Activated naive CD4-positive, alpha-beta T cell treated with anti-CD3 and anti-CD28 coated beads, Interleukin-2, amount 10 ng/mL, durations not matched to agents 7 days and 5 days (primary cell): ENCODE results near the gene MSRB2.

ENCODE experiments used
- CTCF ChIA-PET: fragments of 350-600 bp; sonication (Branson Sonifier 250); formaldehyde crosslinking; loops from one replicate; lab custom pipeline; 2021; ENCODE audit warnings: antibody characterized with exemption; lab: Charles Lee
- DNase-seq: peaks from one replicate; pipeline ENCODE4 v3.0.0-alpha.2; 2020
- H3K27ac Mint-ChIP-seq: one replicate; pipeline ENCODE4 v1.8.0; 2021; ENCODE audit warnings: mild to moderate bottlenecking, moderate library complexity, mixed read lengths
- H3K27me3 Mint-ChIP-seq: one replicate; pipeline ENCODE4 v1.8.0; 2021; ENCODE audit warnings: mild to moderate bottlenecking, mixed read lengths
- H3K36me3 Mint-ChIP-seq: one replicate; pipeline ENCODE4 v1.8.0; 2021; ENCODE audit warnings: mixed read lengths
- H3K4me1 Mint-ChIP-seq: one replicate; pipeline ENCODE4 v1.8.0; 2021; ENCODE audit warnings: mixed read lengths
- H3K4me3 Mint-ChIP-seq: one replicate; pipeline ENCODE4 v1.8.0; 2021; ENCODE audit warnings: mild to moderate bottlenecking, moderate library complexity, mixed read lengths
- H3K9me3 Mint-ChIP-seq: one replicate; pipeline ENCODE4 v1.8.0; 2021; ENCODE audit warnings: mixed read lengths

The MSRB2 gene

DNA sequence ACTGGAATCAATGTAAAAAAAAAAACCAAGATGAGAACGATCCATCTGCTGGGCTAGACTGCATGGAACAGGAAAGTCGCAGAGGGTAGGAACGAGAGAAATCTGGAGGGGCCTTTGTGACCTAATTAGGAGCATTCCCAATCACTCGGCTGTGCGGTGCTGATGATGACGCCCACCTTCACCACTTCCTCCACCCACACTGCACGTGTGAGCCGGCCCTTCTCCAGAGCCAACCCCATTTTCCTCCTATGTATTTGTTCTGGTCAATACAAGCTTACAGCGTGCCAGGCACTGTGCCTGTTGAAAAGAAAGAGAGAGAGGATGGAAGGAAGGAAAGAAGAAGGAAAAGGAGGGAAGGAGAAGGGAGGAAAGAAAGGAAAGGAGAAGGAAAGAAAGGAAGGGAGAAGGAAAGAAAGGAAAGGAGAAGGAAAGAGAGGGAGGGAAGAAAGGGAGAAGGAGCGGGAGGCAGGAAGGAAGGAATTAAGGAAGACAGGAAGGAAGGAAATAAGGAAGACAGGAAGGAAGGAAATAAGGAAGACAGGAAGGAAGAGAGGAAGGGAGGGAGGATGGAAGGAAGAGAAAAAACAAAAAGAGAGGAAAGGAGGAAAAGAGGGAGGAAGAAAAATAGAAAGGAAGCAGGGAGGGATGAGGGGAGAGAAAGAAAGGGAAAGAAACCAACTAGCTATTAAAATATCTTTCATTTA lies 61.2 kb downstream of the MSRB2 start:
- Mint-ChIP-seq H3K4me3 (no peak overlapping the region), H3K27me3 (peaks cover 6% of the 10 kb centered on the region), H3K27ac (no peak overlapping the region), H3K4me1 (no peaks in the 10 kb centered on the region), H3K36me3 (no peaks in the 10 kb centered on the region), H3K9me3 (no peaks in the 10 kb centered on the region)
- DNase-seq, result no peak
- CTCF ChIA-PET, result interaction anchor here (1.0 to 5.2 kb wide), 4 partner anchors 22 to 360 kb away, joined by 3 to 49 read pairs (median 10); no protein-coding TSS in a partner anchor

DNA sequence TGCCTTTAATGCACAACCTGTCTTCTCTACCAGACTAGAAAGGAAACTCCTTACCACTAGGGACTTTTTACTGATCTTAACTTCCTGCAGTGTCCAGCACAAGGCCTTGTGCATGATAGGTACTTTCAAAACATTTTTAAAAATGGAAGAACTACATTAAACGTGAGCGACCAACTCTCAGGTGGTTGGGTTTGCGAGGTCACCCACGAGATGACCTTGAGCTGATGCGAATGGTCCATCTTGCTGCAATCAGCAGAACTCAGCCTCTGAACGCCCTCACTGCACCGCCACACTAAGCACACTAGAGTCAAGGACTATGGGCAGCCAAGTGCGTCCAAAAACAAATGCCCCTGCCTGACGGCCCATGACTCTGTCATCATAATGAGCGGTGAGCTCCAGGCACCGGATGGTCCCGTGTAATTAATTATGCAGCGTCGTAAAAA lies 61.9 kb downstream of the MSRB2 start:
- DNase-seq, result no peak
- H3K36me3 Mint-ChIP-seq, result no peaks in the 10 kb centered on the region
- peaks cover 12% of the 10 kb centered on the region for H3K27me3 Mint-ChIP-seq
- no peak overlapping the region for H3K4me3 Mint-ChIP-seq
- no peaks in the 10 kb centered on the region for H3K9me3 Mint-ChIP-seq
- H3K27ac Mint-ChIP-seq, result no peak overlapping the region
- H3K4me1 Mint-ChIP-seq, result no peaks in the 10 kb centered on the region
- CTCF ChIA-PET, result interaction anchor here (0.8 to 5.2 kb wide), 9 partner anchors 12 to 535 kb away, joined by 3 to 49 read pairs (median 5); no protein-coding TSS in a partner anchor

DNA sequence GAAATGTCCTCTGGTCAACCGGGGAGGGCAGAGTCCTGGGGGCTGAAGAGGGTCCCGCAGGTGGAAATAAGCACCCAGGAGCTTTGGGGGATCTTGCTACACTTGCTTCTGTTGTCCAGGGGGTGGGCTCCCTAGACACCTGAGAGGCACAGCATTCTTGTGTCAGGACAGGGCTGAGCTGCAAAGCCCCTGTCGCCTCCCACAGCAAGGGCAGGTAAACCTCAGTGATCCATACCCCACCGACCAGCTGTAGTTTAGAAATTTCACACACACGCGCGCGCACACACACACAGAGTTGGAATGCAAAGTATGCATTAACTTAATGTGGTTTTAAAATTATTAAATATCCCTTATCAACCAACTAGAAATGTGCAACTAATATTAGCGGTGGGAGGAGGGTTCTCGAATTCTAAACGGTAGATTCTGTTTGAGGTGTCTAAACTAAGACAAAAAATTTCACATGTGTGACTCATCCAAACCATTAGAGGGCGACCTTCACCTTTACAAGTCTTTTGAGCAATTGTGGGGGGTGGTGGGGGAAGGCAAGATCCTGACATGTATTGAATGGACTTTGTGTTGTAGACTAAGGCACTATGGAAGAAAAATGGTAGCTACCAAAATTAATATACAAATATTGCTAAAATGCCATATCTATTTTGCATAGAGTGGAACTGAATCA lies 62.5 kb downstream of the MSRB2 start:
- Mint-ChIP-seq H3K27me3 (peaks cover 12% of the 10 kb centered on the region), H3K27ac (no peak overlapping the region), H3K4me1 (no peaks in the 10 kb centered on the region), H3K9me3 (no peaks in the 10 kb centered on the region), H3K4me3 (no peak overlapping the region), H3K36me3 (no peaks in the 10 kb centered on the region)
- CTCF ChIA-PET, result interaction anchor here (0.8 to 5.2 kb wide), 16 partner anchors 9 to 1039 kb away, joined by 3 to 49 read pairs (median 4); no protein-coding TSS in a partner anchor
- no peak for DNase-seq

GRCh38 chr10:23158370-23158769 lies 63.0 kb downstream of the MSRB2 start:
- Mint-ChIP-seq H3K36me3 (no peaks in the 10 kb centered on the region), H3K4me1 (no peaks in the 10 kb centered on the region), H3K27me3 (peaks cover 12% of the 10 kb centered on the region), H3K27ac (no peak overlapping the region), H3K4me3 (no peak overlapping the region), H3K9me3 (no peaks in the 10 kb centered on the region)
- CTCF ChIA-PET, result interaction anchor here (0.8 to 5.2 kb wide), 16 partner anchors 8 to 1201 kb away, joined by 3 to 49 read pairs (median 4); no protein-coding TSS in a partner anchor
- peak; percentile 54 for DNase-seq

- H3K27ac Mint-ChIP-seq, result no peak overlapping the region
- H3K36me3 Mint-ChIP-seq, result no peaks in the 10 kb centered on the region
- CTCF ChIA-PET, result no interaction called here
- H3K4me1 Mint-ChIP-seq, result no peaks in the 10 kb centered on the region
- DNase-seq, result peak; percentile 40
- H3K9me3 Mint-ChIP-seq, result no peaks in the 10 kb centered on the region
- peaks cover 60% of the 10 kb centered on the region for H3K27me3 Mint-ChIP-seq
- no peak overlapping the region for H3K4me3 Mint-ChIP-seq
Measured at GRCh38 chr10:23171232-23171876, 76.0 kb downstream of the MSRB2 start.
